GM12878 (cell line): ENCODE measurements around the gene TAF10. TPM values are rescaled to one million over a fixed set of nuclear protein-coding genes. Genes with fewer than 3 reads are reported as not detected.

Experiments
- ATAC-seq: fragments of 200-7000 bp; cut with Tn5 transposase; 3 replicates; pipeline ENCODE4 v1.9.1; 2020; ENCODE audit warnings: mild to moderate bottlenecking, moderate library complexity
- BruUV-seq: library from RNA; stranded (reverse); fragments of 400-500 nt; replicated peaks from 2 replicates; lab custom pipeline; 2021; lab: Mats Ljungman, UMichigan
- CTCF ChIA-PET: fragments of 300-600 bp; sonication (Branson Sonifier 250); formaldehyde crosslinking; extraction: SDS; loops from one replicate; lab custom pipeline; 2021; ENCODE audit warnings: inconsistent platforms; lab: Yijun Ruan, JAX
- POLR2A ChIA-PET: fragments of 350-600 bp; formaldehyde crosslinking; extraction: SDS; loops from one replicate; lab custom pipeline; 2021; ENCODE audit warnings: inconsistent platforms; lab: Charles Lee
- RAD21 ChIA-PET: fragments of 300-600 bp; sonication (Branson Sonifier 250); formaldehyde crosslinking; loops from one replicate; lab custom pipeline; 2023; ENCODE audit warnings: antibody characterized with exemption; ENCODE audit not compliant: unreplicated experiment; lab: Charles Lee
- SMC1A ChIA-PET: fragments of 300-600 bp; sonication (Branson Sonifier 250); formaldehyde crosslinking; loops from one replicate; lab custom pipeline; 2023; ENCODE audit not compliant: unreplicated experiment, uncharacterized antibody; lab: Charles Lee
- DNase-seq: peaks from one replicate; pipeline ENCODE4 v3.0.0-alpha.2; 2011; ENCODE audit warnings: low read depth, low spot score
- FAIRE-seq: peaks from 3 replicates; lab custom pipeline; 2011; peaks lifted over from hg19 to GRCh38; lab: Jason Lieb, UNC
- H2AFZ ChIP-seq: 2 replicates; pipeline ENCODE4 v1.6.0; 2011; ENCODE audit warnings: low read depth, low read length, control low read depth; ENCODE audit not compliant: control insufficient read depth
- H3K27ac ChIP-seq: 2 replicates; pipeline ENCODE4 v1.5.1; 2011; ENCODE audit warnings: control low read depth; ENCODE audit not compliant: control insufficient read depth, insufficient read depth
- H3K27me3 ChIP-seq, 2 experiments: replicated peaks in 1 of 2; 2 replicates each; pipeline versions ENCODE4 v1.6.0 to v1.6.1; 2011; ENCODE audit warnings: low read length in 1 of 2; ENCODE audit not compliant: control insufficient read depth in 2 of 2, insufficient read depth in 2 of 2
- H3K36me3 ChIP-seq, 2 experiments: 2 replicates each; pipeline ENCODE4 v1.5.1; 2011; ENCODE audit warnings: low read length in 1 of 2; ENCODE audit not compliant: control insufficient read depth in 2 of 2, insufficient read depth in 2 of 2
- H3K4me1 ChIP-seq: 2 replicates; pipeline ENCODE4 v1.6.1; 2011; ENCODE audit warnings: mild to moderate bottlenecking, low read length, moderate library complexity, mixed read lengths; ENCODE audit not compliant: control insufficient read depth, insufficient read depth
- H3K4me2 ChIP-seq: 2 replicates; pipeline ENCODE4 v1.6.0; 2011; ENCODE audit warnings: control low read depth; ENCODE audit not compliant: control insufficient read depth, insufficient read depth
- H3K4me3 ChIP-seq: fragments of 200-600 bp; sonication (generic); 2 replicates; pipeline ENCODE4 v1.5.1; 2016
- H3K79me2 ChIP-seq: 2 replicates; pipeline ENCODE4 v1.6.0; 2011; ENCODE audit warnings: low read length; ENCODE audit not compliant: control insufficient read depth, insufficient read depth
- H3K9ac ChIP-seq: 2 replicates; pipeline ENCODE4 v1.8.0; 2011; ENCODE audit warnings: low read length, control low read depth, mixed read lengths; ENCODE audit not compliant: control insufficient read depth, insufficient read depth
- H3K9me3 ChIP-seq: replicated peaks from 3 replicates; pipeline ENCODE4 v1.5.1; 2011; ENCODE audit warnings: mild to moderate bottlenecking, low read length; ENCODE audit not compliant: control insufficient read depth, insufficient read depth
- H4K20me1 ChIP-seq: 2 replicates; pipeline ENCODE4 v1.6.0; 2011; ENCODE audit not compliant: control insufficient read depth, insufficient read depth
- DPF2 ChIP-seq: fragments of 450-650 bp; IDR thresholded peaks from 2 replicates; pipeline ENCODE4 v1.6.1; 2017; ENCODE audit warnings: mild to moderate bottlenecking
- HDAC2 ChIP-seq: fragments of 200-600 bp; sonication (generic); IDR thresholded peaks from 2 replicates; pipeline ENCODE4 v1.6.1; 2017
- IKZF1 ChIP-seq: fragments of 450-650 bp; conservative IDR thresholded peaks from 2 replicates; pipeline ENCODE4 v1.6.1; 2017; ENCODE audit warnings: antibody characterized with exemption, mild to moderate bottlenecking
- IKZF2 ChIP-seq, 2 experiments: fragments of 450-650 bp; IDR thresholded peaks; 2 replicates each; pipeline ENCODE4 v1.6.1; 2017; ENCODE audit warnings: mild to moderate bottlenecking in 2 of 2, moderate library complexity in 2 of 2
- IRF3 ChIP-seq: fragments of 450-650 bp; IDR thresholded peaks from 2 replicates; pipeline ENCODE4 v1.6.1; 2014; ENCODE audit warnings: mild to moderate bottlenecking
- JUNB ChIP-seq: IDR thresholded peaks from 2 replicates; pipeline ENCODE4 v1.6.1; 2016; ENCODE audit warnings: antibody characterized with exemption, mild to moderate bottlenecking
- KLF5 ChIP-seq: fragments of 450-650 bp; IDR thresholded peaks from 2 replicates; pipeline ENCODE4 v1.6.1; 2014; ENCODE audit warnings: mild to moderate bottlenecking; ENCODE audit not compliant: partially characterized antibody
- NR2C1 ChIP-seq: fragments of 450-650 bp; IDR thresholded peaks from 2 replicates; pipeline ENCODE4 v1.6.1; 2017; ENCODE audit warnings: antibody characterized with exemption, mild to moderate bottlenecking, moderate library complexity
- PAX5 ChIP-seq: IDR thresholded peaks from 2 replicates; pipeline ENCODE4 v1.6.1; 2011; ENCODE audit warnings: low read depth, low read length, borderline replicate concordance
- PAX8 ChIP-seq: fragments of 450-650 bp; IDR thresholded peaks from 2 replicates; pipeline ENCODE4 v1.6.1; 2017; ENCODE audit warnings: mild to moderate bottlenecking, moderate library complexity
- RAD21 ChIP-seq: IDR thresholded peaks from 2 replicates; pipeline ENCODE4 v1.6.1; 2011; ENCODE audit warnings: mild to moderate bottlenecking, low read depth, low read length, moderate library complexity; ENCODE audit not compliant: insufficient read depth
- SMAD1 ChIP-seq: fragments of 450-650 bp; IDR thresholded peaks from 2 replicates; pipeline ENCODE4 v1.6.1; 2018; ENCODE audit warnings: mild to moderate bottlenecking, low read depth; ENCODE audit not compliant: partially characterized antibody
- TAF1 ChIP-seq: IDR thresholded peaks from 2 replicates; pipeline ENCODE4 v1.6.1; 2011; ENCODE audit warnings: mild to moderate bottlenecking, low read depth, low read length, borderline replicate concordance
- in situ Hi-C: fragments of 300-500 bp; cut with MboI; formaldehyde crosslinking; loops from 9 replicates; pipeline ENCODE4 v1.14.3; 2018; ENCODE audit warnings: mixed read lengths
- intact Hi-C: fragments of 100-400 bp; cut with micrococcal nuclease; formaldehyde crosslinking; loops from one replicate; pipeline ENCODE4 v1.14.2; 2022; ENCODE audit not compliant: unreplicated experiment
- polyA plus RNA-seq, 11 experiments: library from polyadenylated mRNA; depleted of rRNA in 4 of 11; unstranded in 6 of 11; stranded (reverse) in 5 of 11; fragments of >200 nt; fragmentation: Nextera tagmentation in 4 of 11; fragmentation: Illumina TruSeq in 1 of 11; extraction: Ambion mirVana in 4 of 11; extraction: Trizol in 1 of 11; gene quantifications; 1 replicate in 1 of 11; 2 replicates in 10 of 11; pipeline versions ENCODE4 v1.2.1 to v1.2.3, GENCODE V29; 2011 to 2016; ENCODE audit warnings: inconsistent platforms in 2 of 11, missing spikeins in 2 of 11, low read depth in 1 of 11
- total RNA-seq, 4 experiments: library from RNA; depleted of rRNA in 3 of 4; stranded (reverse); fragments of >200 nt in 3 of 4; fragmentation: Illumina TruSeq in 1 of 4; extraction: Trizol in 1 of 4; gene quantifications; 2 replicates each; pipeline versions ENCODE4 v1.2.1 to v1.2.3, GENCODE V29; 2013 to 2021
- TF ChIP-seq, protein P1 (sequence below): fragments of 450-650 bp; IDR thresholded peaks from 2 replicates; pipeline ENCODE4 v1.6.1; 2016; ENCODE audit warnings: mild to moderate bottlenecking
- TF ChIP-seq, protein P2 (sequence below): IDR thresholded peaks from 2 replicates; pipeline ENCODE4 v1.6.1; 2011; ENCODE audit warnings: mild to moderate bottlenecking, low read depth, low read length, moderate library complexity; ENCODE audit not compliant: insufficient replicate concordance

Gene TAF10
- total and polyA plus RNA-seq, 10 of the 15 experiments (the other 5 are each of a cell fraction or from before 2014, with no cell fraction given) = 26.7 to 251 (median 149) TPM

GRCh38 chr11:6650104-6650503 is 38.1 kb upstream of the TAF10 start:
- H3K27ac ChIP-seq = no peak overlapping the region
- in situ Hi-C loops (no loop called here), intact Hi-C loops (no loop called here)
- no peak overlapping the region for H2AFZ ChIP-seq
- FAIRE-seq = no peak
- ChIA-PET POLR2A (interaction anchor here (1.6 kb wide), 1 partner anchor 11 kb away, joined by 4 read pairs; no protein-coding TSS in a partner anchor), RAD21 (interaction anchor here (0.7 to 1.0 kb wide), 3 partner anchors 33 to 117 kb away, joined by 3 read pairs; partner anchors contain the start of gene MRPL17), CTCF (interaction anchor here (1.1 to 4.7 kb wide), 4 partner anchors 9 to 32 kb away, joined by 3 to 22 read pairs (median 5); partner anchors contain the start of gene TPP1), SMC1A (interaction anchor here (0.8 to 3.4 kb wide), 4 partner anchors 18 to 32 kb away, joined by 3 to 14 read pairs (median 4); partner anchors contain the start of gene TPP1)
- no peaks in the 10 kb centered on the region for H3K9me3 ChIP-seq
- H3K4me3 ChIP-seq = no peak overlapping the region
- no peak for DNase-seq
- no peak overlapping the region for H3K4me2 ChIP-seq
- no peak overlapping the region for H3K9ac ChIP-seq
- no peak for ATAC-seq
- H3K79me2 ChIP-seq = no peaks in the 10 kb centered on the region
- peaks cover 0 to 1% of the 10 kb centered on the region in 2 experiments; a peak in 3 of 4 replicates for H3K27me3 ChIP-seq
- no TSS peak for BruUV-seq
- TF ChIP-seq IKZF1 (no peak), KLF5 (no peak), RAD21 (no peak), NR2C1 (no peak), JUNB (no peak), SMAD1 (no peak), IKZF2 (IDR thresholded peaks at IDR 0.05) (no peak), IRF3 (no peak), PAX8 (no peak), HDAC2 (no peak), DPF2 (no peak), TAF1 (no peak), PAX5 (no peak)
- TF ChIP-seq, protein P1, sequence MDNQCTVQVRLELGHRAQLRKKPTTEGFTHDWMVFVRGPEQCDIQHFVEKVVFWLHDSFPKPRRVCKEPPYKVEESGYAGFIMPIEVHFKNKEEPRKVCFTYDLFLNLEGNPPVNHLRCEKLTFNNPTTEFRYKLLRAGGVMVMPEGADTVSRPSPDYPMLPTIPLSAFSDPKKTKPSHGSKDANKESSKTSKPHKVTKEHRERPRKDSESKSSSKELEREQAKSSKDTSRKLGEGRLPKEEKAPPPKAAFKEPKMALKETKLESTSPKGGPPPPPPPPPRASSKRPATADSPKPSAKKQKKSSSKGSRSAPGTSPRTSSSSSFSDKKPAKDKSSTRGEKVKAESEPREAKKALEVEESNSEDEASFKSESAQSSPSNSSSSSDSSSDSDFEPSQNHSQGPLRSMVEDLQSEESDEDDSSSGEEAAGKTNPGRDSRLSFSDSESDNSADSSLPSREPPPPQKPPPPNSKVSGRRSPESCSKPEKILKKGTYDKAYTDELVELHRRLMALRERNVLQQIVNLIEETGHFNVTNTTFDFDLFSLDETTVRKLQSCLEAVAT = no peak
- TF ChIP-seq, protein P2, sequence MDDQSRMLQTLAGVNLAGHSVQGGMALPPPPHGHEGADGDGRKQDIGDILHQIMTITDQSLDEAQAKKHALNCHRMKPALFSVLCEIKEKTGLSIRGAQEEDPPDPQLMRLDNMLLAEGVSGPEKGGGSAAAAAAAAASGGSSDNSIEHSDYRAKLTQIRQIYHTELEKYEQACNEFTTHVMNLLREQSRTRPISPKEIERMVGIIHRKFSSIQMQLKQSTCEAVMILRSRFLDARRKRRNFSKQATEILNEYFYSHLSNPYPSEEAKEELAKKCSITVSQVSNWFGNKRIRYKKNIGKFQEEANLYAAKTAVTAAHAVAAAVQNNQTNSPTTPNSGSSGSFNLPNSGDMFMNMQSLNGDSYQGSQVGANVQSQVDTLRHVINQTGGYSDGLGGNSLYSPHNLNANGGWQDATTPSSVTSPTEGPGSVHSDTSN = no peak
- H3K36me3 ChIP-seq = no peaks in the 10 kb centered on the region
- no peaks in the 10 kb centered on the region for H4K20me1 ChIP-seq
- H3K4me1 ChIP-seq = peaks cover 21% of the 10 kb centered on the region
